ENCODE data around the gene RNF186. TPM values are rescaled to one million over a fixed set of nuclear protein-coding genes. Genes with fewer than 3 reads are reported as not detected.

Gene RNF186
- total and polyA plus RNA-seq, 2 donors (not counting 1 experiment from before 2014, with no cell fraction given), result not detected

DNA sequence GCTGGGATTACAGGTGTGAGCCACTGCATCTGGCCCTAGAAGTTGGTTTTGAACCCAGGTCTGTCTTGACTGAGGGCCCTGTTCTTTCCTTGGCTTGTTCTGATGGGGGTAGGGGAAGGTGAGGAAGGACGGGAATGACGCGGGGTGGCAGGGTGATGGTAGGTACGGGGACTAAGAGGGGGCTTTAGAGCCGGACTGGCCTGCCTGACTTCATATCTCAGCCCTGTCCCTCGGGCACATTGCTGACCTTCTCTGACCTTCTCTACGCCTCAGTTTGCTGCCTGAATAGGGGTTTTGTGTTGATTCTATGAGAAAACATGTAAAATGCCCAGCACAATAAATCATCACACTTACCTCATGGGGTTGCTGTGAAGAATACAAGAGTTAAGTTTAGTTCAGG, 6.7 kb downstream of the RNF186 start:
- H4K20me1 ChIP-seq (ENCODE audit: control insufficient read depth, insufficient read depth, low read length, poor library complexity, severe bottlenecking), result no peaks in the 10 kb centered on the region
- no peak overlapping the region for H3K4me2 ChIP-seq (replicated peaks; ENCODE audit: low read depth, low read length, poor library complexity, severe bottlenecking)
- ChIA-PET POLR2A (no interaction called here), CTCF (no interaction called here)
- no peaks in the 10 kb centered on the region for H3K4me1 Mint-ChIP-seq
- no peaks in the 10 kb centered on the region for H3K79me2 ChIP-seq (ENCODE audit: control insufficient read depth, insufficient read depth, low read length)
- H3K9ac ChIP-seq (ENCODE audit: low read length), result no peak overlapping the region
- H3K27me3 Mint-ChIP-seq, result peaks cover 36% of the 10 kb centered on the region
- H3K27ac ChIP-seq (ENCODE audit: low read length in 2 of 2), result no peak overlapping the region
- no peaks in the 10 kb centered on the region for H3K9me3 Mint-ChIP-seq (ENCODE audit: insufficient read depth)
- H3K4me3 Mint-ChIP-seq, result no peak overlapping the region
- no peaks in the 10 kb centered on the region for H3K9me3 ChIP-seq (ENCODE audit: control extremely low read depth in 1 of 3, control insufficient read depth in 2 of 3, insufficient read depth in 1 of 3, low read length in 2 of 3)
- no peak for ATAC-seq (ENCODE audit: low read depth)
- peaks cover 0 to 1% (median 0%) of the 10 kb centered on the region in 4 experiments for H3K27me3 ChIP-seq (replicated peaks in 1 of 4; ENCODE audit: control extremely low read depth in 1 of 4, control insufficient read depth in 3 of 4, insufficient read depth in 4 of 4, low read length in 3 of 4)
- no peak for DNase-seq
- no peak overlapping the region for H2AFZ ChIP-seq (ENCODE audit: insufficient read depth, low read depth, low read length, poor library complexity, severe bottlenecking)
- H3K36me3 ChIP-seq (replicated peaks in 1 of 2; ENCODE audit: control extremely low read depth in 1 of 2, control insufficient read depth in 1 of 2, extremely low read depth in 1 of 2, insufficient read depth in 2 of 2, low read length in 1 of 2), result no peaks in the 10 kb centered on the region
- no peaks in the 10 kb centered on the region for H3K4me1 ChIP-seq (ENCODE audit: control insufficient read depth in 2 of 2, insufficient read depth in 2 of 2, low read length in 2 of 2)
- intact Hi-C loops (cut with micrococcal nuclease), result no loop called here
- TF ChIP-seq, protein P1, sequence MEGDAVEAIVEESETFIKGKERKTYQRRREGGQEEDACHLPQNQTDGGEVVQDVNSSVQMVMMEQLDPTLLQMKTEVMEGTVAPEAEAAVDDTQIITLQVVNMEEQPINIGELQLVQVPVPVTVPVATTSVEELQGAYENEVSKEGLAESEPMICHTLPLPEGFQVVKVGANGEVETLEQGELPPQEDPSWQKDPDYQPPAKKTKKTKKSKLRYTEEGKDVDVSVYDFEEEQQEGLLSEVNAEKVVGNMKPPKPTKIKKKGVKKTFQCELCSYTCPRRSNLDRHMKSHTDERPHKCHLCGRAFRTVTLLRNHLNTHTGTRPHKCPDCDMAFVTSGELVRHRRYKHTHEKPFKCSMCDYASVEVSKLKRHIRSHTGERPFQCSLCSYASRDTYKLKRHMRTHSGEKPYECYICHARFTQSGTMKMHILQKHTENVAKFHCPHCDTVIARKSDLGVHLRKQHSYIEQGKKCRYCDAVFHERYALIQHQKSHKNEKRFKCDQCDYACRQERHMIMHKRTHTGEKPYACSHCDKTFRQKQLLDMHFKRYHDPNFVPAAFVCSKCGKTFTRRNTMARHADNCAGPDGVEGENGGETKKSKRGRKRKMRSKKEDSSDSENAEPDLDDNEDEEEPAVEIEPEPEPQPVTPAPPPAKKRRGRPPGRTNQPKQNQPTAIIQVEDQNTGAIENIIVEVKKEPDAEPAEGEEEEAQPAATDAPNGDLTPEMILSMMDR (IDR thresholded peaks at IDR 0.05), result no peak
- no peak for TF ChIP-seq EZH2 (IDR thresholded peaks at IDR 0.05; ENCODE audit: borderline replicate concordance, insufficient read depth, low read depth, low read length, poor library complexity, severe bottlenecking)
- 100% methylated on average over 2 of the region's 7 CpGs for WGBS (ENCODE audit: insufficient coverage)
- no peak overlapping the region for H3K27ac Mint-ChIP-seq
- H3K4me3 ChIP-seq (ENCODE audit: control extremely low read depth in 1 of 5, extremely low read depth in 1 of 5, insufficient read depth in 1 of 5, low read depth in 2 of 5, low read length in 4 of 5), result no peak overlapping the region

DNA sequence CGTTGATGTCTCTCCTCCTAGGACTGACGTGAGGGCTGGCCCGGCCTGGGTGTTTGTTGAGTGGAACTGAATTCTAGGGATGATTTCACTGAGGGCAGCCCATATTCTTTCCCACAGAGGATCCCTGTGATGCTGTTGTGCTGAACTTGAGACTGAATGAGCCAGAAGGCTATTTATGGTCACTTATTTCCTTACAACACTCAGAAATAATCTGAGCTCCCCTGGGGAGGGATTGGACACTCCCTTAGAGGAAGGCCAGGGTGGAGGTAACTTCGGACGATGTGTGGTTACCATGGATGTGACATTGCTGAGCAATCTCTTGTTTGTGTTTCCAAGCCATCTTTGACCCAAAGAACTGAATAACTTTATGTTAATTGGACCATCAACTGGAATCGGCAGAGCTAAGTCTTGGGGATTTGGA, 10.2 kb downstream of the RNF186 start:
- H3K9me3 Mint-ChIP-seq (ENCODE audit: insufficient read depth), result no peaks in the 10 kb centered on the region

More for the DNA sequence above, 10.2 kb downstream of the RNF186 start:
- DNase-seq (no peak), ATAC-seq (ENCODE audit: low read depth) (no peak)
- no peaks in the 10 kb centered on the region for H3K27me3 ChIP-seq (replicated peaks in 1 of 4; ENCODE audit: control extremely low read depth in 1 of 4, control insufficient read depth in 3 of 4, insufficient read depth in 4 of 4, low read length in 3 of 4)
- no peaks in the 10 kb centered on the region for H3K79me2 ChIP-seq (ENCODE audit: control insufficient read depth, insufficient read depth, low read length)
- H3K4me2 ChIP-seq (replicated peaks; ENCODE audit: low read depth, low read length, poor library complexity, severe bottlenecking), result no peak overlapping the region
- no peak overlapping the region for H3K27ac Mint-ChIP-seq
- intact Hi-C loops (cut with micrococcal nuclease), result no loop called here
- CTCF ChIA-PET, result no interaction called here
- H3K27me3 Mint-ChIP-seq, result peaks cover 21% of the 10 kb centered on the region
- no peak overlapping the region for H2AFZ ChIP-seq (ENCODE audit: insufficient read depth, low read depth, low read length, poor library complexity, severe bottlenecking)
- TF ChIP-seq EZH2 (IDR thresholded peaks at IDR 0.05; ENCODE audit: borderline replicate concordance, insufficient read depth, low read depth, low read length, poor library complexity, severe bottlenecking), result no peak
- TF ChIP-seq, protein P1 (IDR thresholded peaks at IDR 0.05), result no peak
- no peak overlapping the region for H3K9ac ChIP-seq (ENCODE audit: low read length)
- H3K4me1 Mint-ChIP-seq, result peaks cover 8% of the 10 kb centered on the region
- POLR2A ChIA-PET, result no interaction called here
- no peaks in the 10 kb centered on the region for H4K20me1 ChIP-seq (ENCODE audit: control insufficient read depth, insufficient read depth, low read length, poor library complexity, severe bottlenecking)
- H3K36me3 ChIP-seq (replicated peaks in 1 of 2; ENCODE audit: control extremely low read depth in 1 of 2, control insufficient read depth in 1 of 2, extremely low read depth in 1 of 2, insufficient read depth in 2 of 2, low read length in 1 of 2), result no peaks in the 10 kb centered on the region
- H3K4me1 ChIP-seq (ENCODE audit: control insufficient read depth in 2 of 2, insufficient read depth in 2 of 2, low read length in 2 of 2), result peaks cover 2 to 9% of the 10 kb centered on the region in 2 donors
- WGBS (ENCODE audit: insufficient coverage), result 100% methylated on average over 1 of the region's 6 CpGs
- H3K27ac ChIP-seq (ENCODE audit: low read length in 2 of 2), result no peak overlapping the region
- H3K4me3 ChIP-seq (ENCODE audit: control extremely low read depth in 1 of 5, extremely low read depth in 1 of 5, insufficient read depth in 1 of 5, low read depth in 2 of 5, low read length in 4 of 5), result no peak overlapping the region
- H3K4me3 Mint-ChIP-seq, result no peak overlapping the region
- H3K9me3 ChIP-seq (ENCODE audit: control extremely low read depth in 1 of 3, control insufficient read depth in 2 of 3, insufficient read depth in 1 of 3, low read length in 2 of 3), result no peaks in the 10 kb centered on the region
